NB4 (cell line): ENCODE results near the gene INKA1.

Experiments used
- CTCF ChIP-seq: IDR thresholded peaks from one replicate; pipeline ENCODE4 v1.5.1; 2012; ENCODE audit warnings: low read depth, low read length
- MAX ChIP-seq: IDR thresholded peaks from 2 replicates; pipeline ENCODE4 v1.6.1; 2011; ENCODE audit warnings: low read depth, low read length
- MYC ChIP-seq: IDR thresholded peaks from 2 replicates; pipeline ENCODE4 v1.6.1; 2011; ENCODE audit warnings: low read depth, low read length
- POLR2A ChIP-seq: IDR thresholded peaks from 2 replicates; pipeline ENCODE4 v1.6.1; 2011; ENCODE audit warnings: mild to moderate bottlenecking; ENCODE audit not compliant: insufficient read length; ENCODE audit errors: extremely low read depth

GRCh38 chr3:49780080-49780974, 22.7 kb upstream of the INKA1 start:
- TF ChIP-seq POLR2A: no peak
- no peak for TF ChIP-seq CTCF
- no peak for TF ChIP-seq MAX
- no peak for TF ChIP-seq MYC
